A673 (cell line): ENCODE data around the gene VPS13D. TPM values are rescaled to one million over a fixed set of nuclear protein-coding genes. Genes with fewer than 3 reads are reported as not detected.

Source experiments
- BruUV-seq: library from RNA; stranded (reverse); fragments of 400-500 nt; replicated peaks from 2 replicates; lab custom pipeline; 2021; lab: Mats Ljungman, UMichigan
- CTCF ChIA-PET: fragments of 300-600 bp; sonication (Branson Sonifier 250); formaldehyde crosslinking; loops from one replicate; lab custom pipeline; 2022; ENCODE audit warnings: antibody characterized with exemption; lab: Charles Lee
- POLR2A ChIA-PET: fragments of 300-600 bp; sonication (Branson Sonifier 250); formaldehyde crosslinking; loops from one replicate; lab custom pipeline; 2022; ENCODE audit warnings: antibody characterized with exemption; ENCODE audit not compliant: low non-redundant PET; lab: Charles Lee
- DNase-seq: peaks from one replicate; pipeline ENCODE4 v3.0.0-alpha.2; 2015; ENCODE audit warnings: low spot score
- H3K27ac ChIP-seq: fragments of 200-600 bp; sonication (generic); 2 replicates; pipeline ENCODE4 v1.5.1; 2016; ENCODE audit warnings: mixed run types, low read depth, mild to moderate bottlenecking, mixed read lengths, antibody characterized with exemption, low read length; ENCODE audit not compliant: poor library complexity, severe bottlenecking
- H3K27me3 ChIP-seq: fragments of 200-600 bp; sonication (generic); replicated peaks from 2 replicates; pipeline ENCODE4 v1.6.1; 2017; ENCODE audit warnings: mixed run types, low read depth, mild to moderate bottlenecking, mixed read lengths, antibody characterized with exemption, low read length; ENCODE audit not compliant: insufficient read depth, poor library complexity
- H3K36me3 ChIP-seq: fragments of 200-600 bp; sonication (generic); 2 replicates; pipeline ENCODE4 v1.6.1; 2016; ENCODE audit warnings: mixed run types, mild to moderate bottlenecking, mixed read lengths, antibody characterized with exemption, low read length; ENCODE audit not compliant: insufficient read depth, poor library complexity, severe bottlenecking
- H3K4me1 ChIP-seq: fragments of 200-600 bp; sonication (generic); 2 replicates; pipeline ENCODE4 v1.6.1; 2017; ENCODE audit warnings: mixed run types, mild to moderate bottlenecking, mixed read lengths, antibody characterized with exemption, low read length; ENCODE audit not compliant: insufficient read depth, poor library complexity, severe bottlenecking
- H3K4me3 ChIP-seq: fragments of 200-600 bp; sonication (generic); 2 replicates; pipeline ENCODE4 v1.5.1; 2016; ENCODE audit warnings: low read depth, mixed run types, mild to moderate bottlenecking, mixed read lengths, low read length; ENCODE audit not compliant: poor library complexity, severe bottlenecking
- H3K9me3 ChIP-seq: fragments of 200-600 bp; sonication (generic); 2 replicates; pipeline ENCODE4 v1.6.1; 2016; ENCODE audit warnings: mixed run types, low read depth, mild to moderate bottlenecking, mixed read lengths, antibody characterized with exemption, low read length; ENCODE audit not compliant: poor library complexity, severe bottlenecking
- CTCF ChIP-seq: fragments of 300-800, 200-600 bp; sonication (generic); conservative IDR thresholded peaks from 2 replicates; pipeline ENCODE4 v1.5.1; 2017; ENCODE audit warnings: low read depth, mild to moderate bottlenecking, antibody characterized with exemption, low read length, moderate library complexity, mixed read lengths
- EZH2 ChIP-seq: fragments of 200-600 bp; sonication (generic); IDR thresholded peaks from 2 replicates; pipeline ENCODE4 v1.6.1; 2017; ENCODE audit warnings: borderline replicate concordance, low read depth, mild to moderate bottlenecking, mixed read lengths, antibody characterized with exemption, low read length; ENCODE audit not compliant: poor library complexity, severe bottlenecking
- intact Hi-C: fragments of 100-400 bp; cut with micrococcal nuclease; formaldehyde crosslinking; loops from one replicate; pipeline ENCODE4 v1.10.0; 2022; ENCODE audit not compliant: unreplicated experiment
- total RNA-seq: library from RNA; stranded (reverse); gene quantifications from 2 replicates; pipeline ENCODE4 v1.2.3, GENCODE V29; 2021

The VPS13D gene
- total RNA-seq, 1 experiment from 2014 or later: 32.5 TPM

- no peak overlapping the region for H3K27ac ChIP-seq
- intact Hi-C loops: no loop called here
- BruUV-seq: no TSS peak
- TF ChIP-seq EZH2: no peak
- no peaks in the 10 kb centered on the region for H3K36me3 ChIP-seq
- ChIA-PET CTCF (no interaction called here), POLR2A (no interaction called here)
- H3K4me3 ChIP-seq: no peak overlapping the region
- DNase-seq: no peak
- H3K9me3 ChIP-seq: no peaks in the 10 kb centered on the region
- no peaks in the 10 kb centered on the region for H3K27me3 ChIP-seq
- no peaks in the 10 kb centered on the region for H3K4me1 ChIP-seq
These were observed 230.3 kb downstream of the VPS13D start for GRCh38 chr1:12460121-12460520.

- no peaks in the 10 kb centered on the region for H3K36me3 ChIP-seq
- H3K27me3 ChIP-seq: no peaks in the 10 kb centered on the region
- no peak for DNase-seq
- H3K9me3 ChIP-seq: no peaks in the 10 kb centered on the region
- no TSS peak for BruUV-seq
- no peak overlapping the region for H3K4me3 ChIP-seq
- CTCF ChIA-PET: no interaction called here
- no peak for TF ChIP-seq EZH2
- TF ChIP-seq CTCF: no peak
- POLR2A ChIA-PET: no interaction called here
- no peaks in the 10 kb centered on the region for H3K4me1 ChIP-seq
- no peak overlapping the region for H3K27ac ChIP-seq
- intact Hi-C loops: no loop called here
These were observed 231.2 kb downstream of the VPS13D start for GRCh38 chr1:12460911-12461621.

- no peak for DNase-seq
- TF ChIP-seq EZH2: no peak
- no peak for TF ChIP-seq CTCF
- no TSS peak for BruUV-seq
- POLR2A ChIA-PET: no interaction called here
- intact Hi-C loops: no loop called here
- H3K27ac ChIP-seq: no peak overlapping the region
- H3K4me1 ChIP-seq: no peaks in the 10 kb centered on the region
- CTCF ChIA-PET: no interaction called here
- H3K36me3 ChIP-seq: no peaks in the 10 kb centered on the region
- no peak overlapping the region for H3K4me3 ChIP-seq
- H3K9me3 ChIP-seq: no peaks in the 10 kb centered on the region
- no peaks in the 10 kb centered on the region for H3K27me3 ChIP-seq
These were observed 231.9 kb downstream of the VPS13D start for GRCh38 chr1:12461754-12462153.

- BruUV-seq: no TSS peak
- no peaks in the 10 kb centered on the region for H3K9me3 ChIP-seq
- no peak overlapping the region for H3K27ac ChIP-seq
- no peaks in the 10 kb centered on the region for H3K27me3 ChIP-seq
- POLR2A ChIA-PET: no interaction called here
- TF ChIP-seq EZH2: no peak
- no peak for TF ChIP-seq CTCF
- intact Hi-C loops: no loop called here
- DNase-seq: no peak
- no peaks in the 10 kb centered on the region for H3K4me1 ChIP-seq
- CTCF ChIA-PET: no interaction called here
- no peaks in the 10 kb centered on the region for H3K36me3 ChIP-seq
- no peak overlapping the region for H3K4me3 ChIP-seq
These were observed 232.8 kb downstream of the VPS13D start for GRCh38 chr1:12462586-12462985.
